IMR-90 (cell line): ENCODE data around the gene QSOX2. TPM values are rescaled to one million over a fixed set of nuclear protein-coding genes. Genes with fewer than 3 reads are reported as not detected.

Experiments used
- ATAC-seq: fragments of 200-7000 bp; cut with Tn5 transposase; 2 replicates; pipeline ENCODE4 v1.9.1; 2020; ENCODE audit warnings: low read depth, mild to moderate bottlenecking, moderate library complexity
- BruUV-seq: library from RNA; stranded (reverse); fragments of 400-500 nt; replicated peaks from 2 replicates; lab custom pipeline; 2021; lab: Mats Ljungman, UMichigan
- CTCF ChIA-PET: fragments of 300-600 bp; formaldehyde crosslinking; extraction: SDS; loops from one replicate; lab custom pipeline; 2021; ENCODE audit warnings: antibody characterized with exemption; lab: Yijun Ruan, JAX
- POLR2A ChIA-PET: fragments of 300-600 bp; sonication (Branson Sonifier 250); formaldehyde crosslinking; loops from one replicate; lab custom pipeline; 2022; ENCODE audit warnings: antibody characterized with exemption; ENCODE audit not compliant: unreplicated experiment; lab: Charles Lee
- DNase-seq: peaks from one replicate; pipeline ENCODE4 v3.0.0; 2013
- H2AFZ ChIP-seq: replicated peaks from 2 replicates; pipeline ENCODE3; 2013; ENCODE audit warnings: low read length, mild to moderate bottlenecking; ENCODE audit not compliant: poor library complexity
- H2AK5ac ChIP-seq: 2 replicates; pipeline ENCODE4 v1.6.1; 2013; ENCODE audit warnings: low read depth, low read length, inconsistent platforms
- H2AK9ac ChIP-seq: replicated peaks from 2 replicates; pipeline ENCODE3; 2013; ENCODE audit warnings: mild to moderate bottlenecking, low read depth, low read length, moderate library complexity; ENCODE audit not compliant: poor library complexity
- H2BK120ac ChIP-seq: 2 replicates; pipeline ENCODE4 v1.6.1; 2013; ENCODE audit warnings: low read depth, low read length, inconsistent platforms
- H2BK15ac ChIP-seq: 3 replicates; pipeline ENCODE4 v1.6.1; 2013; ENCODE audit warnings: low read depth, low read length, inconsistent platforms
- H2BK20ac ChIP-seq: 2 replicates; pipeline ENCODE4 v1.6.1; 2013; ENCODE audit warnings: low read depth, mild to moderate bottlenecking, inconsistent platforms, low read length, moderate library complexity
- H2BK5ac ChIP-seq: 2 replicates; pipeline ENCODE4 v1.6.1; 2013; ENCODE audit warnings: mild to moderate bottlenecking, low read depth, low read length, inconsistent platforms; ENCODE audit not compliant: poor library complexity, severe bottlenecking
- H3K14ac ChIP-seq: replicated peaks from 2 replicates; pipeline ENCODE4 v1.6.1; 2013; ENCODE audit warnings: low read depth, low read length, inconsistent platforms
- H3K18ac ChIP-seq: 2 replicates; pipeline ENCODE4 v1.6.1; 2013; ENCODE audit warnings: low read depth, low read length, control low read depth
- H3K23ac ChIP-seq: 2 replicates; pipeline ENCODE4 v1.6.1; 2013; ENCODE audit warnings: low read depth, low read length, inconsistent platforms
- H3K27ac ChIP-seq: 2 replicates; pipeline ENCODE4 v1.5.1; 2013; ENCODE audit warnings: mild to moderate bottlenecking, control low read depth, low read length; ENCODE audit not compliant: insufficient read depth
- H3K27me3 ChIP-seq: 2 replicates; pipeline ENCODE4 v1.6.1; 2013; ENCODE audit warnings: low read length; ENCODE audit not compliant: control insufficient read depth, insufficient read depth
- H3K36me3 ChIP-seq: 2 replicates; pipeline ENCODE4 v1.6.1; 2013; ENCODE audit warnings: low read length, mixed read lengths; ENCODE audit not compliant: control insufficient read depth, insufficient read depth
- H3K4ac ChIP-seq: 2 replicates; pipeline ENCODE4 v1.6.1; 2013; ENCODE audit warnings: low read depth, low read length, inconsistent platforms
- H3K4me1 ChIP-seq: 2 replicates; pipeline ENCODE4 v1.6.1; 2013; ENCODE audit warnings: low read length, mixed read lengths; ENCODE audit not compliant: control insufficient read depth, insufficient read depth
- H3K4me2 ChIP-seq: 2 replicates; pipeline ENCODE4 v1.6.1; 2013; ENCODE audit warnings: low read depth, mild to moderate bottlenecking, control low read depth, low read length, moderate library complexity
- H3K4me3 ChIP-seq: 2 replicates; pipeline ENCODE4 v1.5.1; 2013; ENCODE audit warnings: low read depth, mild to moderate bottlenecking, control low read depth, low read length, moderate library complexity; ENCODE audit not compliant: insufficient read depth
- H3K56ac ChIP-seq: 2 replicates; pipeline ENCODE4 v1.6.1; 2013; ENCODE audit warnings: low read length, inconsistent platforms; ENCODE audit not compliant: insufficient read depth; ENCODE audit errors: extremely low read depth
- H3K79me1 ChIP-seq, 2 experiments: 2 replicates each; pipeline ENCODE4 v1.6.1; 2013; ENCODE audit warnings: low read length in 2 of 2, inconsistent platforms in 1 of 2, low read depth in 1 of 2
- H3K9ac ChIP-seq: 2 replicates; pipeline ENCODE4 v1.6.1; 2013; ENCODE audit warnings: low read depth, low read length, control low read depth
- H3K9me1 ChIP-seq: 2 replicates; pipeline ENCODE4 v1.6.1; 2013; ENCODE audit warnings: low read length, inconsistent platforms; ENCODE audit not compliant: insufficient read depth
- H3K9me3 ChIP-seq: 2 replicates; pipeline ENCODE4 v1.6.1; 2013; ENCODE audit warnings: low read length; ENCODE audit not compliant: control insufficient read depth, insufficient read depth
- H4K20me1 ChIP-seq: 2 replicates; pipeline ENCODE4 v1.6.1; 2013; ENCODE audit warnings: low read length, inconsistent platforms; ENCODE audit not compliant: insufficient read depth
- H4K5ac ChIP-seq: 2 replicates; pipeline ENCODE4 v1.6.1; 2013; ENCODE audit warnings: mild to moderate bottlenecking, low read depth, low read length, control low read depth
- H4K8ac ChIP-seq, 2 experiments: 2 replicates each; pipeline ENCODE4 v1.6.1; 2013; ENCODE audit warnings: low read depth in 2 of 2, low read length in 2 of 2, control low read depth in 1 of 2, inconsistent platforms in 1 of 2
- H4K91ac ChIP-seq: 2 replicates; pipeline ENCODE4 v1.6.1; 2013; ENCODE audit warnings: low read depth, low read length, inconsistent platforms; ENCODE audit not compliant: insufficient read depth
- CTCF ChIP-seq: conservative IDR thresholded peaks from 2 replicates; pipeline ENCODE4 v1.5.1; 2012; ENCODE audit warnings: mild to moderate bottlenecking, low read depth, low read length, improper control_type of control experiment
- POLR2A ChIP-seq: IDR thresholded peaks from 2 replicates; pipeline ENCODE4 v1.6.1; 2012; ENCODE audit warnings: mild to moderate bottlenecking, low read depth, low read length
- SMC3 ChIP-seq: fragments of 150-350 bp; IDR thresholded peaks from 2 replicates; pipeline ENCODE4 v1.6.1; 2016; ENCODE audit warnings: low read depth, mild to moderate bottlenecking, antibody characterized with exemption, low read length, moderate library complexity
- WGBS, 2 experiments: methylation state at CpG; one replicate each; pipeline versions ENCODE4 v1.1.5 to v1.1.7; 2013; ENCODE audit warnings: missing lambda C conversion rate in 2 of 2; ENCODE audit not compliant: insufficient read length in 1 of 2; ENCODE audit errors: extremely low coverage in 2 of 2; 5-methylcytosine and 5-hydroxymethylcytosine counted together
- dilution Hi-C: fragments of 300-500 bp; cut with HindIII; formaldehyde crosslinking; loops from one replicate; pipeline ENCODE4 v1.14.3; 2018; ENCODE audit warnings: low sequenced_read_pairs; ENCODE audit not compliant: unreplicated experiment
- in situ Hi-C: fragments of 300-500 bp; cut with MboI; formaldehyde crosslinking; loops from 3 replicates; pipeline ENCODE4 v1.14.3; 2019; ENCODE audit warnings: low sequenced_read_pairs, inconsistent platforms, mixed read lengths
- intact Hi-C: fragments of 100-400 bp; cut with micrococcal nuclease; formaldehyde crosslinking; loops from 2 replicates; pipeline ENCODE4 v1.10.0; 2022
- polyA plus RNA-seq, 3 experiments: library from polyadenylated mRNA; depleted of rRNA; stranded (reverse); fragments of >200 nt; gene quantifications; 2 replicates each; pipeline ENCODE4 v1.2.3, GENCODE V29; 2012; ENCODE audit warnings: low replicate concordance in 1 of 3
- total RNA-seq: library from RNA; depleted of rRNA; stranded (reverse); fragments of >200 nt; gene quantifications from 2 replicates; pipeline ENCODE4 v1.2.3, GENCODE V29; 2012

QSOX2 gene
- total and polyA plus RNA-seq, 2 of the 4 experiments (the other 2 are of a cell fraction), result 5.9 to 12.9 TPM

- in situ Hi-C loops, result no loop called here
- Histone ChIP-seq H3K18ac (no peak overlapping the region), H2BK120ac (no peak overlapping the region), H3K27me3 (peaks cover 75% of the 10 kb centered on the region), H4K91ac (no peak overlapping the region), H2AK5ac (no peak overlapping the region), H2BK15ac (no peak overlapping the region), H3K23ac (no peak overlapping the region), H3K9ac (no peak overlapping the region), H3K14ac (no peak overlapping the region), H3K9me3 (no peaks in the 10 kb centered on the region), H2BK5ac (no peak overlapping the region), H3K9me1 (no peaks in the 10 kb centered on the region), H3K36me3 (no peaks in the 10 kb centered on the region), H2AK9ac (no peak overlapping the region), H4K20me1 (0 out of 2 replicates have a peak, but pooled peaks cover 5% of the 10 kb centered on the region), H3K27ac (no peak overlapping the region), H3K4ac (no peak overlapping the region), H2BK20ac (no peak overlapping the region), H4K5ac (no peak overlapping the region), H3K4me1 (no peaks in the 10 kb centered on the region), H2AFZ (no peak overlapping the region), H3K4me2 (no peak overlapping the region), H3K79me1 (no peaks in the 10 kb centered on the region), H3K56ac (no peak overlapping the region), H3K4me3 (no peak overlapping the region), H4K8ac (no peak overlapping the region)
- dilution Hi-C loops, result no loop called here
- ATAC-seq (no peak), DNase-seq (no peak)
- 78% methylated on average over 13 of the region's 25 CpGs; no CpG with 5 or more reads in 1 of the 2 experiments for WGBS, 2 experiments
- no TSS peak for BruUV-seq
- intact Hi-C loops, result no loop called here
- POLR2A ChIA-PET, result no interaction called here
- CTCF ChIA-PET, result no interaction called here
- TF ChIP-seq SMC3 (no peak), CTCF (no peak), POLR2A (no peak)
Observed at GRCh38 chr9:136187683-136188586, 57.7 kb downstream of the QSOX2 start.
